H9 (cell line): ENCODE measurements around the gene OAF. TPM values are rescaled to one million over a fixed set of nuclear protein-coding genes. Genes with fewer than 3 reads are reported as not detected.
A peak's percentile ranks its signal among the peaks of the same experiment; 100 is the strongest.

ENCODE experiments used
- DNase-seq: peaks from one replicate; pipeline ENCODE4 v3.0.0-alpha.2; 2017
- H2AFZ ChIP-seq: one replicate; pipeline ENCODE4 v1.6.1; 2013; ENCODE audit warnings: mild to moderate bottlenecking, low read length, control low read depth, moderate library complexity
- H2AK5ac ChIP-seq: 2 replicates; pipeline ENCODE4 v1.6.1; 2013; ENCODE audit warnings: low read length, control low read depth, mixed read lengths; ENCODE audit not compliant: insufficient read length
- H2BK120ac ChIP-seq: one replicate; pipeline ENCODE4 v1.6.1; 2013; ENCODE audit warnings: low read depth, mild to moderate bottlenecking, low read length, control low read depth, inconsistent platforms; ENCODE audit not compliant: poor library complexity, severe bottlenecking
- H2BK12ac ChIP-seq: 2 replicates; pipeline ENCODE4 v1.6.1; 2013; ENCODE audit warnings: low read length, control low read depth, mixed read lengths, low read depth; ENCODE audit not compliant: insufficient read length
- H2BK15ac ChIP-seq: 2 replicates; pipeline ENCODE4 v1.6.1; 2013; ENCODE audit warnings: low read depth, low read length, control low read depth
- H2BK20ac ChIP-seq: one replicate; pipeline ENCODE4 v1.6.1; 2013; ENCODE audit warnings: low read depth, mild to moderate bottlenecking, low read length, control low read depth, inconsistent platforms; ENCODE audit not compliant: poor library complexity, severe bottlenecking
- H2BK5ac ChIP-seq: 2 replicates; pipeline ENCODE4 v1.6.1; 2013; ENCODE audit warnings: low read length, control low read depth, mixed read lengths; ENCODE audit not compliant: insufficient read length
- H3K14ac ChIP-seq: 2 replicates; pipeline ENCODE4 v1.6.1; 2013; ENCODE audit warnings: low read length, control low read depth; ENCODE audit not compliant: insufficient read depth
- H3K18ac ChIP-seq: 2 replicates; pipeline ENCODE4 v1.6.1; 2013; ENCODE audit warnings: low read depth, mild to moderate bottlenecking, mixed read lengths, low read length, control low read depth; ENCODE audit not compliant: insufficient read length
- H3K23ac ChIP-seq: 2 replicates; pipeline ENCODE4 v1.6.1; 2013; ENCODE audit warnings: low read length, control low read depth, mixed read lengths, low read depth; ENCODE audit not compliant: insufficient read length
- H3K23me2 ChIP-seq: 2 replicates; pipeline ENCODE4 v1.6.1; 2013; ENCODE audit warnings: low read depth, mild to moderate bottlenecking, mixed read lengths, low read length, control low read depth; ENCODE audit not compliant: insufficient read length, poor library complexity, severe bottlenecking
- H3K27ac ChIP-seq: 2 replicates; pipeline ENCODE4 v1.5.1; 2013; ENCODE audit warnings: low read length, control low read depth, mixed read lengths, low read depth; ENCODE audit not compliant: insufficient read length
- H3K27me3 ChIP-seq: 2 replicates; pipeline ENCODE4 v1.6.1; 2013; ENCODE audit warnings: low read length, control low read depth, inconsistent platforms; ENCODE audit not compliant: insufficient read depth
- H3K4ac ChIP-seq: 2 replicates; pipeline ENCODE4 v1.6.1; 2013; ENCODE audit warnings: low read depth, mild to moderate bottlenecking, control low read depth, inconsistent platforms, low read length, moderate library complexity
- H3K4me1 ChIP-seq: 2 replicates; pipeline ENCODE4 v1.6.1; 2013; ENCODE audit warnings: low read length, control low read depth, inconsistent platforms; ENCODE audit not compliant: insufficient read depth
- H3K4me2 ChIP-seq: 2 replicates; pipeline ENCODE4 v1.6.1; 2013; ENCODE audit warnings: low read length, control low read depth, mixed read lengths; ENCODE audit not compliant: insufficient read length, insufficient read depth
- H3K56ac ChIP-seq: 2 replicates; pipeline ENCODE4 v1.6.1; 2013; ENCODE audit warnings: low read depth, mild to moderate bottlenecking, mixed read lengths, low read length, control low read depth; ENCODE audit not compliant: insufficient read length
- H3K79me1 ChIP-seq: 2 replicates; pipeline ENCODE4 v1.6.1; 2013; ENCODE audit warnings: low read depth, mild to moderate bottlenecking, moderate library complexity, low read length, control low read depth, inconsistent platforms; ENCODE audit not compliant: insufficient read depth, poor library complexity, severe bottlenecking
- H3K79me2 ChIP-seq: 2 replicates; pipeline ENCODE4 v1.6.1; 2013; ENCODE audit warnings: low read length, control low read depth, inconsistent platforms; ENCODE audit not compliant: insufficient read depth
- H3K9ac ChIP-seq: 2 replicates; pipeline ENCODE4 v1.6.1; 2013; ENCODE audit warnings: low read length, control low read depth, mixed read lengths; ENCODE audit not compliant: insufficient read length; ENCODE audit errors: extremely low read depth
- H3K9me3 ChIP-seq: one replicate; pipeline ENCODE4 v1.6.1; 2013; ENCODE audit warnings: low read depth, low read length, inconsistent platforms; ENCODE audit not compliant: control insufficient read depth
- H3T11ph ChIP-seq: one replicate; pipeline ENCODE4 v1.6.1; 2013; ENCODE audit warnings: mild to moderate bottlenecking, low read length, control low read depth, inconsistent platforms
- H4K20me1 ChIP-seq: one replicate; pipeline ENCODE4 v1.6.1; 2013; ENCODE audit not compliant: control insufficient read depth, insufficient read length, insufficient read depth
- H4K5ac ChIP-seq: 2 replicates; pipeline ENCODE4 v1.6.1; 2013; ENCODE audit warnings: low read depth, mild to moderate bottlenecking, mixed read lengths, low read length, control low read depth; ENCODE audit not compliant: insufficient read length
- H4K8ac ChIP-seq: replicated peaks from 2 replicates; pipeline ENCODE4 v1.6.1; 2013; ENCODE audit warnings: low read length, control low read depth, mixed read lengths, low read depth; ENCODE audit not compliant: insufficient read length
- H4K91ac ChIP-seq: 2 replicates; pipeline ENCODE4 v1.6.1; 2013; ENCODE audit warnings: low read depth, mild to moderate bottlenecking, moderate library complexity, mixed read lengths, low read length, control low read depth; ENCODE audit not compliant: insufficient read length
- H3K27ac Mint-ChIP-seq, 3 experiments: 2 replicates in 2 of 3; 3 replicates in 1 of 3; pipeline ENCODE4 v1.8.0; 2020 to 2021; ENCODE audit warnings: mixed read lengths in 3 of 3, mild to moderate bottlenecking in 1 of 3, moderate library complexity in 1 of 3
- H3K27me3 Mint-ChIP-seq: 2 replicates; pipeline ENCODE4 v1.8.0; 2021; ENCODE audit warnings: low read depth, mild to moderate bottlenecking, moderate library complexity, mixed read lengths
- H3K36me3 Mint-ChIP-seq, 3 experiments: 2 replicates in 2 of 3; 3 replicates in 1 of 3; pipeline ENCODE4 v1.8.0; 2020 to 2021; ENCODE audit warnings: low read depth in 3 of 3, mixed read lengths in 3 of 3; ENCODE audit not compliant: insufficient read depth in 1 of 3
- H3K4me1 Mint-ChIP-seq, 2 experiments: 2 replicates each; pipeline ENCODE4 v1.8.0; 2020; ENCODE audit warnings: mixed read lengths in 2 of 2
- H3K4me3 Mint-ChIP-seq, 2 experiments: 2 replicates in 1 of 2; 3 replicates in 1 of 2; pipeline ENCODE4 v1.8.0; 2020 to 2021; ENCODE audit warnings: mild to moderate bottlenecking in 2 of 2, mixed read lengths in 2 of 2, moderate library complexity in 1 of 2
- H3K9me3 Mint-ChIP-seq, 2 experiments: 2 replicates in 1 of 2; 3 replicates in 1 of 2; pipeline ENCODE4 v1.8.0; 2020; ENCODE audit warnings: mild to moderate bottlenecking in 2 of 2, mixed read lengths in 2 of 2, moderate library complexity in 1 of 2
- CTCF ChIP-seq: fragments of 200-600 bp; sonication (generic); conservative IDR thresholded peaks from 3 replicates; pipeline ENCODE4 v1.8.0; 2021; ENCODE audit warnings: antibody characterized with exemption, mild to moderate bottlenecking
- WGBS: extraction: QIAGEN DNeasy Blood & Tissue Kit; methylation state at CpG from one replicate; pipeline ENCODE4 v1.1.7; 2013; ENCODE audit warnings: missing lambda C conversion rate, low lambda C conversion rate, mixed read lengths; ENCODE audit not compliant: insufficient read length; ENCODE audit errors: extremely low coverage; 5-methylcytosine and 5-hydroxymethylcytosine counted together
- total RNA-seq: library from RNA; stranded (reverse); gene quantifications from 2 replicates; pipeline ENCODE4 v1.2.1, GENCODE V29; 2021

Gene OAF
- total RNA-seq, 1 experiment from 2014 or later, result 1.1 TPM

- no peak overlapping the region for H2BK20ac ChIP-seq
- no peak overlapping the region for H3K4me2 ChIP-seq
- no peak overlapping the region for H2BK120ac ChIP-seq
- no peaks in the 10 kb centered on the region for H4K20me1 ChIP-seq
- no peak overlapping the region for H2BK12ac ChIP-seq
- H3K27me3 Mint-ChIP-seq, result peaks cover 98% of the 10 kb centered on the region
- no peak overlapping the region for H3K27ac ChIP-seq
- H3K27ac Mint-ChIP-seq, result no peak overlapping the region
- H4K91ac ChIP-seq, result no peak overlapping the region
- H3K23ac ChIP-seq, result no peak overlapping the region
- no peaks in the 10 kb centered on the region for H3K79me1 ChIP-seq
- H3K4ac ChIP-seq, result no peak overlapping the region
- H2AFZ ChIP-seq, result no peak overlapping the region
- H4K8ac ChIP-seq, result no peak overlapping the region
- no peaks in the 10 kb centered on the region for H3K9me3 ChIP-seq
- H3K27me3 ChIP-seq, result peaks cover 24% of the 10 kb centered on the region; the same call in 1 of the 2 replicates
- H3K9ac ChIP-seq, result no peak overlapping the region
- H3K4me3 Mint-ChIP-seq, result peak overlapping the region in 1 of 2 experiments; percentile 53; a peak in 1 of 5 replicates
- WGBS, result no CpG with 5 or more reads among the region's 9 CpGs
- H2AK5ac ChIP-seq, result no peak overlapping the region
- H3K36me3 Mint-ChIP-seq, result no peaks in the 10 kb centered on the region
- TF ChIP-seq CTCF, result no peak
- peaks cover 39 to 55% of the 10 kb centered on the region in 2 experiments for H3K4me1 Mint-ChIP-seq
- no peaks in the 10 kb centered on the region for H3K4me1 ChIP-seq
- no peak overlapping the region for H2BK15ac ChIP-seq
- no peak overlapping the region for H4K5ac ChIP-seq
- H2BK5ac ChIP-seq, result no peak overlapping the region
- DNase-seq, result no peak
- H3T11ph ChIP-seq, result no peak overlapping the region
- peaks cover 0 to 3% of the 10 kb centered on the region in 2 experiments; a peak in 1 of 5 replicates for H3K9me3 Mint-ChIP-seq
- H3K56ac ChIP-seq, result no peak overlapping the region
- no peak overlapping the region for H3K18ac ChIP-seq
- H3K23me2 ChIP-seq, result no peaks in the 10 kb centered on the region
- H3K79me2 ChIP-seq, result no peaks in the 10 kb centered on the region
- no peak overlapping the region for H3K14ac ChIP-seq
These were observed 11.2 kb upstream of the OAF start for GRCh38 chr11:120199613-120200012.
